Transverse colon (tissue), 4 donors: Measurements from ENCODE around the gene MC1R. TPM values are rescaled to one million over a fixed set of nuclear protein-coding genes. Genes with fewer than 3 reads are reported as not detected.

Experiments
- DNase-seq: peaks from one replicate; pipeline ENCODE4 v3.0.0-alpha.2; 2019
- H3K27ac ChIP-seq, 4 donors: fragments of 200-600 bp; sonication (generic); 2 replicates each; pipeline ENCODE4 v1.5.1; 2016 to 2018; ENCODE audit warnings: inconsistent platforms in 4 of 4
- H3K27me3 ChIP-seq: fragments of 200-600 bp; sonication (generic); 2 replicates; pipeline ENCODE4 v1.5.1; 2017; ENCODE audit warnings: inconsistent platforms
- H3K36me3 ChIP-seq, 4 donors: fragments of 200-600 bp; sonication (generic); 2 replicates each; pipeline ENCODE4 v1.5.1; 2017 to 2019; ENCODE audit warnings: inconsistent platforms in 4 of 4
- H3K4me1 ChIP-seq, 4 donors: fragments of 200-600 bp; sonication (generic); 2 replicates each; pipeline ENCODE4 v1.5.1; 2017 to 2020; ENCODE audit warnings: inconsistent platforms in 4 of 4
- H3K4me3 ChIP-seq, 4 donors: fragments of 200-600 bp; sonication (generic); 1 replicate in 1 of 4; 2 replicates in 3 of 4; pipeline versions ENCODE4 v1.5.1 to v1.6.1; 2017 to 2019; ENCODE audit warnings: inconsistent platforms in 4 of 4
- H3K9me3 ChIP-seq, 2 donors: fragments of 200-600 bp; sonication (generic); 2 replicates each; pipeline ENCODE4 v1.5.1; 2017 to 2019; ENCODE audit warnings: inconsistent platforms in 2 of 2
- CTCF ChIP-seq, 5 experiments: fragments of 200-600 bp in 3 of 5; fragments of 450-650 bp in 2 of 5; sonication (generic) in 3 of 5; IDR thresholded peaks; 1 replicate in 2 of 5; 2 replicates in 3 of 5; pipeline ENCODE4 v1.5.1; 2016 to 2017; ENCODE audit warnings: antibody characterized with exemption in 5 of 5, inconsistent platforms in 3 of 5, mild to moderate bottlenecking in 2 of 5, moderate library complexity in 1 of 5
- EP300 ChIP-seq: sonication (generic); formaldehyde crosslinking; IDR thresholded peaks from one replicate; pipeline ENCODE4 v1.6.1; 2017; ENCODE audit warnings: antibody characterized with exemption, low read depth
- POLR2A ChIP-seq: fragments of 450-650 bp; IDR thresholded peaks from one replicate; pipeline ENCODE4 v1.6.1; 2016; ENCODE audit warnings: antibody characterized with exemption, mild to moderate bottlenecking, moderate library complexity
- POLR2AphosphoS5 ChIP-seq, 3 donors: sonication (generic); formaldehyde crosslinking; IDR thresholded peaks; one replicate each; pipeline ENCODE4 v1.6.1; 2016; ENCODE audit warnings: antibody characterized with exemption in 3 of 3
- whole genome bisulfite sequencing, 2 donors: methylation state at CpG; one replicate each; pipeline ENCODE4 v1.1.5; 2018; ENCODE audit warnings: low coverage in 1 of 2; 5-methylcytosine and 5-hydroxymethylcytosine counted together
- in situ Hi-C, 4 donors: fragments of 200-750 bp; cut with MboI; loops; one replicate each; pipeline versions ENCODE4 v1.15.0 to v1.15.1; 2017; ENCODE audit warnings: low sequenced_read_pairs in 3 of 4, low pct_ligation_motif_present in 1 of 4, low pct_unique_long_range_greater_than_20kb in 1 of 4
- intact Hi-C: fragments of 100-400 bp; cut with DNase I; formaldehyde crosslinking; loops from one replicate; pipeline ENCODE4 v1.15.1; 2023; ENCODE audit warnings: low total_unique reads
- total RNA-seq, 4 donors: library from RNA; depleted of rRNA; stranded (reverse); fragments of >200 nt; gene quantifications; one replicate each; pipeline ENCODE4 v1.1.0, GENCODE V29; 2016

Gene MC1R
- total RNA-seq, 4 donors from 2014 or later = 2.9 to 7.2 (median 6.7) TPM

GRCh38 chr16:89898201-89898967 lies 20.3 kb upstream of the MC1R start:
- no peak for TF ChIP-seq CTCF (IDR thresholded peaks at IDR 0.05)
- Histone ChIP-seq H3K4me3 (no peak overlapping the region), H3K4me1 (no peaks in the 10 kb centered on the region), H3K36me3 (peaks cover 0 to 46% (median 21%) of the 10 kb centered on the region in 4 donors), H3K27ac (no peak overlapping the region), H3K9me3 (no peaks in the 10 kb centered on the region), H3K27me3 (no peaks in the 10 kb centered on the region)
- DNase-seq = no peak
- intact Hi-C loops (no loop called here), in situ Hi-C loops (no loop called here)
- WGBS, 2 donors = 71 to 89% methylated on average over 12 to 36 of the region's 36 CpGs

GRCh38 chr16:89899879-89900481 lies 18.7 kb upstream of the MC1R start:
- DNase-seq = no peak
- TF ChIP-seq POLR2AphosphoS5 (IDR thresholded peaks at IDR 0.05) (no peak), CTCF (IDR thresholded peaks at IDR 0.05) (no peak), POLR2A (no peak), EP300 (no peak)
- no peaks in the 10 kb centered on the region for H3K9me3 ChIP-seq
- in situ Hi-C loops (no loop called here), intact Hi-C loops (no loop called here)
- no peaks in the 10 kb centered on the region for H3K4me1 ChIP-seq
- WGBS, 2 donors = 88 to 91% methylated on average over 6 to 20 of the region's 20 CpGs
- H3K4me3 ChIP-seq = no peak overlapping the region
- peaks cover 0 to 53% (median 26%) of the 10 kb centered on the region in 4 donors for H3K36me3 ChIP-seq
- H3K27ac ChIP-seq = no peak overlapping the region
- no peaks in the 10 kb centered on the region for H3K27me3 ChIP-seq

- no peak overlapping the region for H3K4me3 ChIP-seq
- WGBS, 2 donors = 91% methylated on average over 13 of the region's 17 CpGs; no CpG with 5 or more reads in 1 of the 2 donors
- TF ChIP-seq CTCF (IDR thresholded peaks at IDR 0.05) (no peak), POLR2A (no peak), POLR2AphosphoS5 (IDR thresholded peaks at IDR 0.05) (no peak), EP300 (no peak)
- H3K9me3 ChIP-seq = no peaks in the 10 kb centered on the region
- DNase-seq = no peak
- in situ Hi-C loops = no loop called here
- H3K27me3 ChIP-seq = no peaks in the 10 kb centered on the region
- H3K27ac ChIP-seq = no peak overlapping the region
- H3K36me3 ChIP-seq = peaks cover 0 to 60% (median 25%) of the 10 kb centered on the region in 4 donors
- intact Hi-C loops = no loop called here
- no peaks in the 10 kb centered on the region for H3K4me1 ChIP-seq
These were observed 17.8 kb upstream of the MC1R start for GRCh38 chr16:89900885-89901284.

GRCh38 chr16:89902980-89903379 lies 15.7 kb upstream of the MC1R start:
- no peaks in the 10 kb centered on the region for H3K4me1 ChIP-seq
- H3K36me3 ChIP-seq = peaks cover 0 to 59% (median 28%) of the 10 kb centered on the region in 4 donors
- TF ChIP-seq POLR2A = no peak
- TF ChIP-seq CTCF (IDR thresholded peaks at IDR 0.05) = no peak
- TF ChIP-seq EP300 = no peak
- no peak for TF ChIP-seq POLR2AphosphoS5 (IDR thresholded peaks at IDR 0.05)
- intact Hi-C loops = no loop called here
- DNase-seq = no peak
- no peaks in the 10 kb centered on the region for H3K27me3 ChIP-seq
- 80% methylated on average over 11 of the region's 11 CpGs; no CpG with 5 or more reads in 1 of the 2 donors for WGBS, 2 donors
- H3K27ac ChIP-seq = no peak overlapping the region
- H3K4me3 ChIP-seq = no peak overlapping the region
- in situ Hi-C loops = no loop called here
- no peaks in the 10 kb centered on the region for H3K9me3 ChIP-seq
